PC-3 (cell line): ENCODE results near the gene NR2F6. TPM values are rescaled to one million over a fixed set of nuclear protein-coding genes. Genes with fewer than 3 reads are reported as not detected.
A peak's percentile ranks its signal among the peaks of the same experiment; 100 is the strongest.

Experiments used
- ATAC-seq: fragments of 200-7000 bp; cut with Tn5 transposase; 2 replicates; pipeline ENCODE4 v1.9.1; 2020; ENCODE audit warnings: mild to moderate bottlenecking, moderate library complexity
- BruUV-seq: library from RNA; stranded (reverse); fragments of 400-500 nt; replicated peaks from 2 replicates; lab custom pipeline; 2021; lab: Mats Ljungman, UMichigan
- CTCF ChIA-PET: fragments of 300-600 bp; sonication (Branson Sonifier 250); formaldehyde crosslinking; loops from one replicate; lab custom pipeline; 2022; ENCODE audit warnings: antibody characterized with exemption; lab: Charles Lee
- POLR2A ChIA-PET: fragments of 300-600 bp; sonication (Branson Sonifier 250); formaldehyde crosslinking; loops from one replicate; lab custom pipeline; 2022; ENCODE audit warnings: antibody characterized with exemption; ENCODE audit not compliant: unreplicated experiment; lab: Charles Lee
- DNase-seq: peaks from one replicate; pipeline ENCODE4 v3.0.0-alpha.2; 2015
- H2AFZ ChIP-seq: fragments of 300-600 bp; sonication (generic); 2 replicates; pipeline ENCODE4 v1.6.0; 2016; ENCODE audit warnings: antibody characterized with exemption, low read length
- H3F3A ChIP-seq: fragments of 300-600 bp; sonication (generic); one replicate; pipeline ENCODE4 v1.6.0; 2017; ENCODE audit warnings: antibody characterized with exemption, low read length, control low read depth, mild to moderate bottlenecking; ENCODE audit not compliant: unreplicated experiment
- H3K27ac ChIP-seq: fragments of 300-600 bp; sonication (generic); 2 replicates; pipeline ENCODE4 v1.5.1; 2016; ENCODE audit warnings: mild to moderate bottlenecking, low read length
- H3K27me3 ChIP-seq: fragments of 300-600 bp; sonication (generic); 2 replicates; pipeline ENCODE4 v1.6.1; 2016; ENCODE audit warnings: low read length, mixed read lengths
- H3K36me3 ChIP-seq: fragments of 300-600 bp; sonication (generic); 2 replicates; pipeline ENCODE4 v1.6.1; 2016; ENCODE audit warnings: low read depth, mixed run types, low read length, mixed read lengths
- H3K4me1 ChIP-seq: fragments of 300-600 bp; sonication (generic); 2 replicates; pipeline ENCODE4 v1.5.1; 2016; ENCODE audit warnings: low read length; ENCODE audit not compliant: insufficient read depth
- H3K4me2 ChIP-seq: fragments of 300-600 bp; sonication (generic); 2 replicates; pipeline ENCODE4 v1.6.0; 2016; ENCODE audit warnings: low read length
- H3K4me3 ChIP-seq: fragments of 300-600 bp; sonication (generic); 2 replicates; pipeline ENCODE4 v1.5.1; 2016; ENCODE audit warnings: mild to moderate bottlenecking, low read length, mixed read lengths
- H3K79me2 ChIP-seq: fragments of 300-600 bp; sonication (generic); 2 replicates; pipeline ENCODE4 v1.6.1; 2017; ENCODE audit warnings: low read length, mixed read lengths
- H3K9ac ChIP-seq: fragments of 300-600 bp; sonication (generic); 2 replicates; pipeline ENCODE4 v1.6.0; 2016; ENCODE audit warnings: mild to moderate bottlenecking, low read length
- H3K9me2 ChIP-seq: fragments of 300-600 bp; sonication (generic); replicated peaks from 2 replicates; pipeline ENCODE4 v1.6.1; 2016; ENCODE audit warnings: mixed run types, low read length, mixed read lengths
- H3K9me3 ChIP-seq: fragments of 300-600 bp; sonication (generic); 2 replicates; pipeline ENCODE4 v1.6.1; 2016; ENCODE audit warnings: low read length, mixed read lengths
- H4K20me1 ChIP-seq: fragments of 300-600 bp; sonication (generic); 2 replicates; pipeline ENCODE4 v1.6.1; 2016; ENCODE audit warnings: low read length, mixed read lengths
- EZH2 ChIP-seq: fragments of 300-600 bp; sonication (generic); IDR thresholded peaks from one replicate; pipeline ENCODE4 v1.6.1; 2017; ENCODE audit warnings: antibody characterized with exemption, mild to moderate bottlenecking, low read length; ENCODE audit not compliant: unreplicated experiment
- EZH2phosphoT487 ChIP-seq: fragments of 300-600 bp; sonication (generic); IDR thresholded peaks from 2 replicates; pipeline ENCODE4 v1.6.1; 2018; ENCODE audit warnings: mild to moderate bottlenecking, antibody characterized with exemption, low read length, borderline replicate concordance
- intact Hi-C: fragments of 100-400 bp; cut with micrococcal nuclease; formaldehyde crosslinking; loops from 2 replicates; pipeline ENCODE4 v1.9.0; 2023
- total RNA-seq: library from RNA; depleted of rRNA; stranded (reverse); fragments of >200 nt; gene quantifications from 2 replicates; pipeline ENCODE4 v1.2.3, GENCODE V29; 2014
- TF ChIP-seq, protein P1 (sequence below): fragments of 300-600 bp; sonication (generic); conservative IDR thresholded peaks from 2 replicates; pipeline ENCODE4 v1.5.1; 2017; ENCODE audit warnings: antibody characterized with exemption, low read depth, mild to moderate bottlenecking, low read length

NR2F6 gene
- total RNA-seq, 1 experiment from 2014 or later: 134 TPM

DNA sequence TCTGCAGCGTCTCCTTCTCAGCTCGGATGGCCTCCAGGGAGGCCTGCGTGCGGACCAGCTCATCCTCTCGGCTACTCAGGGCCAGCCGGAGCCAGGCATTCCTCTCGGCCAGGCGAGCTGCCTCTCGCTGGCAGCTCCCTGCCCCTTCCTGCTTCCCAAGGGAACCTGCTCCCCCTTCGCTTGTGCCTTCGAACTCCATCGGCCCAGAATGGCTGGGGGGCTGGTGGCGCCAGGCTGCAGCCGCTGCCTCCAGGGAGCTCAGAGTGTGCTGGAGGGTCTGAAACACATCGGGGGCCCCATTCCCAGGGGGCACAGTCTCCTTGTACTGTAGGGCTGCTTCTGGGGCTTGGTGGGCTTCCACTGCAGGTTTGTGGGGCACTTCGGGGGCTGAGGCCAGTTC is 16.8 kb upstream of the NR2F6 start:
- Histone ChIP-seq H2AFZ (no peak overlapping the region), H3K27me3 (no peaks in the 10 kb centered on the region), H3F3A (no peaks in the 10 kb centered on the region), H3K4me3 (no peak overlapping the region), H3K27ac (no peak overlapping the region), H3K9me3 (0 out of 2 replicates have a peak, but pooled peaks cover 5% of the 10 kb centered on the region), H3K9ac (no peak overlapping the region), H3K79me2 (peaks cover 1% of the 10 kb centered on the region), H3K4me1 (no peaks in the 10 kb centered on the region), H3K9me2 (no peaks in the 10 kb centered on the region), H4K20me1 (no peaks in the 10 kb centered on the region), H3K4me2 (no peak overlapping the region), H3K36me3 (no peaks in the 10 kb centered on the region)
- BruUV-seq: no TSS peak
- no peak for ATAC-seq
- ChIA-PET CTCF (interaction anchor here (0.9 kb wide), 1 partner anchor 8 kb away, joined by 5 read pairs; no protein-coding TSS in a partner anchor), POLR2A (no interaction called here)
- intact Hi-C loops: no loop called here
- no peak for DNase-seq
- TF ChIP-seq, protein P1, sequence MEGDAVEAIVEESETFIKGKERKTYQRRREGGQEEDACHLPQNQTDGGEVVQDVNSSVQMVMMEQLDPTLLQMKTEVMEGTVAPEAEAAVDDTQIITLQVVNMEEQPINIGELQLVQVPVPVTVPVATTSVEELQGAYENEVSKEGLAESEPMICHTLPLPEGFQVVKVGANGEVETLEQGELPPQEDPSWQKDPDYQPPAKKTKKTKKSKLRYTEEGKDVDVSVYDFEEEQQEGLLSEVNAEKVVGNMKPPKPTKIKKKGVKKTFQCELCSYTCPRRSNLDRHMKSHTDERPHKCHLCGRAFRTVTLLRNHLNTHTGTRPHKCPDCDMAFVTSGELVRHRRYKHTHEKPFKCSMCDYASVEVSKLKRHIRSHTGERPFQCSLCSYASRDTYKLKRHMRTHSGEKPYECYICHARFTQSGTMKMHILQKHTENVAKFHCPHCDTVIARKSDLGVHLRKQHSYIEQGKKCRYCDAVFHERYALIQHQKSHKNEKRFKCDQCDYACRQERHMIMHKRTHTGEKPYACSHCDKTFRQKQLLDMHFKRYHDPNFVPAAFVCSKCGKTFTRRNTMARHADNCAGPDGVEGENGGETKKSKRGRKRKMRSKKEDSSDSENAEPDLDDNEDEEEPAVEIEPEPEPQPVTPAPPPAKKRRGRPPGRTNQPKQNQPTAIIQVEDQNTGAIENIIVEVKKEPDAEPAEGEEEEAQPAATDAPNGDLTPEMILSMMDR: no peak
- TF ChIP-seq EZH2 (no peak), EZH2phosphoT487 (no peak)

DNA sequence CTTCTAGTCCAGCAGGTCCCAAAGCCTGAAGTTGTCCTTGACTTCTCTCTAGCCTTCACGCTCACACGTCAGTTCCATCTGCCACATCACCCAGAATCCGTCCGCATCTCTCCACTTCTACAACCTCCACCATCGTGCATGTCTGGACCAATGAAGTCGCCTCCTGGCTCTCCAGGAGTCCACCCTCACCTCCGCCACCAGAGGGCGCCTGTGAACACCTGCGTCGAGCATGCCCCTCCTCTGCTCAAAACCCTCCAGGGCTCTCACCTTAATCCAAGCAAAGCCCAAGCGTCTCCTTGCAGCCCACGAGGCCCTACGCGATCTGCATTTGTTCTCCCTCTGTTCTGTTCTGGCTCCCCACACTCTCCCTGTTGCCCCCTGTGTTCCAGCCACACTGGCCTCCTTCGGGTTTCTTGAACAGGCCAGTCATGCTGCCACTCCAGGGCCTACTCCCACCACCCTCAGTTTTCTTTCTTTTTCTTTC is 15.2 kb upstream of the NR2F6 start:
- Histone ChIP-seq H3K9me2 (no peaks in the 10 kb centered on the region), H3K27ac (no peak overlapping the region), H3K9me3 (0 out of 2 replicates have a peak, but pooled peaks cover 5% of the 10 kb centered on the region), H4K20me1 (no peaks in the 10 kb centered on the region), H3K9ac (no peak overlapping the region), H2AFZ (peak overlapping the region; percentile 79), H3K4me3 (no peak overlapping the region), H3K36me3 (no peaks in the 10 kb centered on the region), H3F3A (no peaks in the 10 kb centered on the region), H3K79me2 (no peaks in the 10 kb centered on the region), H3K4me1 (no peaks in the 10 kb centered on the region), H3K27me3 (no peaks in the 10 kb centered on the region), H3K4me2 (no peak overlapping the region)
- CTCF ChIA-PET: interaction anchor here (0.6 to 0.9 kb wide), 2 partner anchors 12 to 44 kb away, joined by 3 to 4 read pairs; partner anchors contain the start of gene MRPL34
- intact Hi-C loops: loop anchor here (1.0 kb wide), 1 partner anchor 21 kb away; no protein-coding TSS in a partner anchor
- peak; percentile 100 for ATAC-seq
- peak; percentile 89 for DNase-seq
- TF ChIP-seq, protein P1: peak; percentile 94
- TF ChIP-seq EZH2: no peak
- POLR2A ChIA-PET: no interaction called here
- no TSS peak for BruUV-seq

DNA sequence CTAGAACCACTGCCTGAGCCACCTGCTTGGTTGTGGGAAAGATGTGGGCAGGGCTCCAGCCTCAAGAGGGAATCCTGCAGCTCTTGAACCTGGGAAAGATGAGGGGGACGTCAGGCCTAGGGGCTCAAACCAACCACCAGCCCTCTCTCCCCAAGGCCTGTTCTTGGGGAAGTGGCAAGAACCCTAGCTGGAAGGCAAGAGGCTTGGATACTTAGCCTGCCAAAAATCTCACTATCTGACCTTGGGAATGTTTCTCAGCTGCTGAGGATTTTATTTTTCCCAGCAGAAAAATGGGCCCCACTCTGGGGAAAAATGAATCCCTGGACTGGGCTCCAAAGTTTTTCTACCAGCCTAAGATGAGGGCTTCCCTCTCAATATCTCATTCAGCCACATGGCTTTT is 14.2 kb upstream of the NR2F6 start:
- TF ChIP-seq, protein P1: no peak
- ChIA-PET CTCF (interaction anchor here (0.6 to 0.9 kb wide), 2 partner anchors 11 to 45 kb away, joined by 3 to 4 read pairs; partner anchors contain the start of gene MRPL34), POLR2A (no interaction called here)
- H4K20me1 ChIP-seq: no peaks in the 10 kb centered on the region
- H2AFZ ChIP-seq: no peak overlapping the region
- no TSS peak for BruUV-seq
- no peaks in the 10 kb centered on the region for H3K27me3 ChIP-seq
- no peak for DNase-seq
- no peak for ATAC-seq
- H3K4me1 ChIP-seq: no peaks in the 10 kb centered on the region
- H3F3A ChIP-seq: no peaks in the 10 kb centered on the region
- H3K9me2 ChIP-seq: no peaks in the 10 kb centered on the region
- no peak overlapping the region for H3K4me3 ChIP-seq
- H3K4me2 ChIP-seq: no peak overlapping the region
- no peak overlapping the region for H3K27ac ChIP-seq
- intact Hi-C loops: no loop called here
- H3K79me2 ChIP-seq: no peaks in the 10 kb centered on the region
- H3K36me3 ChIP-seq: no peaks in the 10 kb centered on the region
- H3K9me3 ChIP-seq: 0 out of 2 replicates have a peak, but pooled peaks cover 5% of the 10 kb centered on the region
- no peak overlapping the region for H3K9ac ChIP-seq
